Adrenal gland (tissue), 5 donors: ENCODE data around the gene TMEM101.

Experiments used
- POLR2A ChIP-seq, 2 donors: fragments of 450-650 bp; IDR thresholded peaks; one replicate each; pipeline ENCODE4 v1.6.1; 2017; ENCODE audit warnings: antibody characterized with exemption in 2 of 2, mild to moderate bottlenecking in 2 of 2, moderate library complexity in 1 of 2
- TF ChIP-seq, protein P1 (sequence below), 6 experiments: fragments of 450-650 bp in 4 of 6; fragments of 200-600 bp in 2 of 6; sonication (generic) in 1 of 6; IDR thresholded peaks; 1 replicate in 5 of 6; 2 replicates in 1 of 6; pipeline versions ENCODE4 v1.5.1 to v1.8.0; 2016 to 2021; ENCODE audit warnings: antibody characterized with exemption in 6 of 6, mild to moderate bottlenecking in 2 of 6, moderate library complexity in 1 of 6
- donor health status: DM: no; HTN: no; CAD: no.

DNA sequence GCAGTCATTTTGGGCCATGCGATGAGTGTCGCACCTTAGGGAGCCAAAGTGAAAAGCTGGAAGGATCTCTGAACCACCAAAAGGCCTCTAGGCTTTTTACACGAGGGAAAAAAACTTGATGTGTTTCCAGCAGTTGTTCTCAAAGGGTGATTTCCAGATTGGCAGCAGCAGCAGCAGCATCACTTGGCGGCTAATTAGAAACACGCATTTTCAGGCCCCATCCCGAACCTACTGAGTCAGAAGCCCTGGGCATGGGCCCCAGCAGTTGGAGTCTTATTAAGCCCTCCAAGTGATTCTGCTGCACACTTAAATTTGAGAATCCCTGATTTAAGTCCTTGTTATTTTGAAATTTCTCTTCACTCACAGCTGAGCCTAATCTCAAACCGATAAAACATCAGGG, 35.8 kb downstream of the TMEM101 start:
- TF ChIP-seq, protein P1, sequence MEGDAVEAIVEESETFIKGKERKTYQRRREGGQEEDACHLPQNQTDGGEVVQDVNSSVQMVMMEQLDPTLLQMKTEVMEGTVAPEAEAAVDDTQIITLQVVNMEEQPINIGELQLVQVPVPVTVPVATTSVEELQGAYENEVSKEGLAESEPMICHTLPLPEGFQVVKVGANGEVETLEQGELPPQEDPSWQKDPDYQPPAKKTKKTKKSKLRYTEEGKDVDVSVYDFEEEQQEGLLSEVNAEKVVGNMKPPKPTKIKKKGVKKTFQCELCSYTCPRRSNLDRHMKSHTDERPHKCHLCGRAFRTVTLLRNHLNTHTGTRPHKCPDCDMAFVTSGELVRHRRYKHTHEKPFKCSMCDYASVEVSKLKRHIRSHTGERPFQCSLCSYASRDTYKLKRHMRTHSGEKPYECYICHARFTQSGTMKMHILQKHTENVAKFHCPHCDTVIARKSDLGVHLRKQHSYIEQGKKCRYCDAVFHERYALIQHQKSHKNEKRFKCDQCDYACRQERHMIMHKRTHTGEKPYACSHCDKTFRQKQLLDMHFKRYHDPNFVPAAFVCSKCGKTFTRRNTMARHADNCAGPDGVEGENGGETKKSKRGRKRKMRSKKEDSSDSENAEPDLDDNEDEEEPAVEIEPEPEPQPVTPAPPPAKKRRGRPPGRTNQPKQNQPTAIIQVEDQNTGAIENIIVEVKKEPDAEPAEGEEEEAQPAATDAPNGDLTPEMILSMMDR (IDR thresholded peaks at IDR 0.05), result no peak
- TF ChIP-seq POLR2A (IDR thresholded peaks at IDR 0.05), result no peak
